NOMO-1 treated with dmso at 0.1 percent for 144 hours (cell line): Measurements from ENCODE around the gene ELMOD3.

ENCODE experiments used
- DNase-seq: peaks from one replicate; lab custom pipeline; 2025; ENCODE audit not compliant: unreplicated experiment; lab: John Stamatoyannopoulos, UW

ELMOD3 gene

GRCh38 chr2:85422072-85422457, 67.5 kb downstream of the ELMOD3 start:
- DNase-seq: no peak

GRCh38 chr2:85423525-85423924, 69.0 kb downstream of the ELMOD3 start:
- no peak for DNase-seq

- no peak for DNase-seq
Measured at GRCh38 chr2:85425588-85425987, 71.0 kb downstream of the ELMOD3 start.

- DNase-seq: no peak
Measured at GRCh38 chr2:85427300-85427835, 72.8 kb downstream of the ELMOD3 start.

GRCh38 chr2:85428343-85428881, 73.8 kb downstream of the ELMOD3 start:
- peak; percentile 46 for DNase-seq

GRCh38 chr2:85429213-85429923, 74.8 kb downstream of the ELMOD3 start:
- no peak for DNase-seq

- no peak for DNase-seq
Measured at GRCh38 chr2:85429924-85430289, 75.3 kb downstream of the ELMOD3 start.

GRCh38 chr2:85430752-85431569, 76.4 kb downstream of the ELMOD3 start:
- DNase-seq: no peak

GRCh38 chr2:85431570-85432205, 77.1 kb downstream of the ELMOD3 start:
- no peak for DNase-seq

- DNase-seq: no peak
Measured at GRCh38 chr2:85433511-85434089, 79.0 kb downstream of the ELMOD3 start.

GRCh38 chr2:85434696-85435095, 80.1 kb downstream of the ELMOD3 start:
- no peak for DNase-seq

- no peak for DNase-seq
Measured at GRCh38 chr2:85435220-85435958, 80.8 kb downstream of the ELMOD3 start.

GRCh38 chr2:85435981-85436835, 81.6 kb downstream of the ELMOD3 start:
- DNase-seq: no peak

- no peak for DNase-seq
Measured at GRCh38 chr2:85436836-85437487, 82.4 kb downstream of the ELMOD3 start.

- DNase-seq: peak; percentile 60
Measured at GRCh38 chr2:85437488-85438200, 83.1 kb downstream of the ELMOD3 start.

GRCh38 chr2:85438201-85439024, 83.8 kb downstream of the ELMOD3 start:
- no peak for DNase-seq

- DNase-seq: no peak
Measured at GRCh38 chr2:85439025-85439472, 84.5 kb downstream of the ELMOD3 start.
